ENCODE data around the gene MRPL1.

Gene MRPL1

DNA sequence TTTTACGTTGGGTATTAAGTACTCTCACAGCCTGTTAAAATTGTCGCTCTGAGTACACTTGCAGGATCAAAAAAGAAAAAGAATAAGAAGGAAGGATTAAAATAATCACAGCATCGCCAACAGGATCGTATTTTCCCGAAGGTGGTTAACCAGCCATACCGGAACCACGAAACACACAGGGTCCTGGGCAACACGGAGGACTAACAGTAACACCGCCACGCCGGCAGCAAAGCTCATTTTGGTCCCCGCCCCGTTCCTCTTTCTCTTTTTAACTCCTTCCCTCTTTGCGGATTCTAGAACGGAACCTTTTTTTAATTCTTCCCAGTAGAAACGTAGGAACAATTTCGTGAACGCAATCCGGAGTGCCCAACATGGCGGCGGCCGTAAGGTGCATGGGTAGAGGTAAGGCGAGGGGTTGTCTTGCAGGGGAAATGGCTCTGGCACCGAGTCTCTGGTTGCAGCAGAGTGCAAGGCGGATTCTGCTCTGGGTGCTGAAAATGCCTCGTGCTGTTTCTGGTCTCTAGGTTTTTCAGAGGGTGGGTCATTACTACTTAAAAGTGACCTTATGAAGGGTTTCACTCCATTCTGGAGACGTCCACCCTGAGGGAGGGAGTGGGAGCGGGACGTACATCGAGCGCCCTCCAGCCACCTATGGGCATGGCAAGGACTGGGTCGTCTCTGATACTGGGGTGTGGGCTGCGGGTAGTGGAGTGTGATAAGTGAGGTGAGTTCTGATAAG, at the start of gene MRPL1:
Gene MRPL1 (plus strand): TSS at position 353 of the 739 bp plus-strand sequence. CDS start 19 bp downstream, at position 372.
- peak; percentile 94 for DNase-seq

GRCh38 chr4:77815636-77816035, 47.0 kb upstream of the MRPL1 start:
- DNase-seq = no peak

DNA sequence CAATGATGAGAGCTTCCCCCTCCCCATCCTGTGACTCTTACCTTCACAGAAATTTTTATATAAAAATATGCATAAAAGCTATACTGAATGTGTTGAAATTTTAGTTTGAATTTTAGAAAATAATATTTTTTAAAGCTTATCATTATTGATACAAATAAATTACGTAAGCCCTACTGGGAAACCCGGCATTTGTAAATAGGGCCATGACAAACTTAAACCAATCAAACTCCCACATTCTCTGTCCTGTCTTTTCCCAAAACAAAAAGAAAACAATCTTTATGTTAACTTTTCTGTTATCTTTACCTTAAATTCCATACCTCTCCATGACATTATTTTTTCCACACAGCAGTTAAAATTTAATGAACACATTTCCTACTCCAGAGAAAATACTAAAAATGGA, 46.1 kb upstream of the MRPL1 start:
- DNase-seq = no peak

GRCh38 chr4:77817304-77818072, 45.1 kb upstream of the MRPL1 start:
- no peak for DNase-seq

DNA sequence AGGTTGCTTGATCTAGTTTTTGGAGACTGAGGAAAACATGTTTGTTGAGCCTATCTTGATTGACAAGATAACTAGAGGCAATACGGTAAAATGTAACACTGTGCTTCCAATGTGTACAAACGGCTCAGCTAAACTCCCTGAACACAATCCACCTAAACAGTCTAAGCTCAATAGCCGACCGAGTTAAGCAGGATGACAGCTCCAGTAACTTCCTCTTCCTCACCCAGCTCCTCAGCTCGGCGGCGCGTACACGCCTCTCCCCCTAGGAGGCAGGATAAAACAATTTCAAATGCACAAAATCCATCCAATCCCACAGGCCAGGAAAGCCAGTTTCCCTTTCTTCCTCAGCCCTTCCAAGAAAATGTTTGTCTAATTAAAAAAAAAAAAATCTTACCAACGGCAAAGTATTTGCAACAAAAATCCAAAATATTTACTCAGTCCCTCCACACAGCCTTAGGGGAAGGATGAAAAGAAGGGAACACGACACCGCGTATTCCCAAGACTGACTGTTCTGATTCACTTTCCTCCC, 44.5 kb upstream of the MRPL1 start:
- DNase-seq = peak; percentile 25

DNA sequence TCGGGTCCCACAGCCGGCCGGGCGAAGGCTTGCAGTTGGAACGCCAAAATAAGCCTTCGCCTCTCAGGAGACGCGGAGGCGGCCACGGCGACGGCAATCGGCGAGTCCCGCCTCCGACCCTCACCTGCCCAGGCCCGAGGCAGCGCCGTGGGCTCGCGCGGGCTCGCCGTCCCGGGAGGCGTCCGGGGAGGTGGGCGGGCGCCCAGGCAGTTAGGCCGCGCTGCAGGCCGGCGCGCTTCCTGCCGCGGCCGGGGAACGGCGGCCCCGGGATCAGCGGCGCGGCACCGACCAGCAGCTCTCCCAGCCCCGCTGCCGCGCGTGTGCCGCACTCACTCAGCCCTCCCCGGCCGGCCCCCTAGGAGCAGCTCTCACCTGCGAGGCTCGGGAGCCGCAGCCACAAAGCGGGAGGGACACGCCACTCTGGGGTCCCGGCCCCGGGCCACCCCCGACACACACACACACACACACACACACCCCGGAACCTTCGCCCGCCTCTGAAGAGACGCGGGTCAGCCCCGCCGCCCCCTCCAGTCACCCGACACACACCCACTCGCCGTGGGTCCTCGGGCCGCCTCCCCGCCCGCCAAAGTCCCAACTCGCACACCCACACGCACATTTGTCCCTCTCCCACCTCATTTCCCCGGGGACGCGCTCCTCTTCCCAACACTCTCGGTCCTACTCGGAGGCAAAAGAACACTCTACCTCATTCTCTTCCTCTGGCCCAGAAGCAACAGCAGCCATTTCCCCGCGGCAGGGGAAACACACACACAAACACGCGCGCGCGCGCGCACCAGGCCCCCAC, 43.8 kb upstream of the MRPL1 start, which contains the start of gene CNOT6L:
Gene CNOT6L (minus strand): TSS at position 767 of the 802 bp plus-strand sequence. CDS start 60 bp downstream, at position 707.
- DNase-seq = no peak

- no peak for DNase-seq
Measured at GRCh38 chr4:77819404-77819842, 43.2 kb upstream of the MRPL1 start.

DNA sequence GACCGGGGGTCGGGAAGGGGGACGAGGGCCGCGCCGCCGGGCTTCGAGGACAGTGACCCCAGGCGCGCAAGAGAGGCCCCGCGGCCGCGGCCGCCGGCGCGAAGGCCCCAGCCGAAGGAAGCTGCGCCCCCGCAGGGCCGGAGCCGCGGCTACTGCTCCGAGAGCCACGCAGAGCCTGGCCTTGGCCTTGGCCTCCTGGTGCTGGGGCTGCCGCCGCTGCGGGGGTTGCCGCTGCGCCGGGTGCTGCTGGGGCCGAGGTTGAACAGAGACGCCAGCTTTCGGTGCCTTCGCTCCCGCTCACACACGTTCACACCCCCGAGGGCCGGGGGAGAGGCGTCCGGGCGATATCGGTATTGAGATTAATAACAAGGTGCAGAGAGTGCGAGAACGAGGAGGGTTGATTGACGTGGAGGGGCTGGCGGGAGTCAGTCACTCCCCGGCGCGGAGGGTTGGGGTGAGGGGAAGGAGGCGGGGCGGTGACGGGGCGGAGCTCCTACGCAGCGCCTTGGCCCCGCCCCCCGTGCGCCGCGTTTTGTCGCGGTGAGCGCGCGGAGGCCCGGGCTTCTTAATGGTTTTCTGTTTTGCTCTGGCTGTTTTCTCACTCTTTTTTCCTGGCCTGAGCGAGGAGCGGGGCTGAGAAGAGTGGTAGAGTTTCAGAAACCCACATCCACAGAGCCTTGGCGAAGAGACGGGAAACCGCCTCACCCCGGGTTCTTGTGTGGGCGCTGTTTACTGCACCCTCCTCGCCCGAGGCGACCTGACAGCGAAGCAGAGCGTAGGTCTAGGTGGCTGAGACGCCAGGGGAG, 42.6 kb upstream of the MRPL1 start:
- DNase-seq = peak; percentile 57

- no peak for DNase-seq
Measured at GRCh38 chr4:77820649-77821561, 41.7 kb upstream of the MRPL1 start.

DNA sequence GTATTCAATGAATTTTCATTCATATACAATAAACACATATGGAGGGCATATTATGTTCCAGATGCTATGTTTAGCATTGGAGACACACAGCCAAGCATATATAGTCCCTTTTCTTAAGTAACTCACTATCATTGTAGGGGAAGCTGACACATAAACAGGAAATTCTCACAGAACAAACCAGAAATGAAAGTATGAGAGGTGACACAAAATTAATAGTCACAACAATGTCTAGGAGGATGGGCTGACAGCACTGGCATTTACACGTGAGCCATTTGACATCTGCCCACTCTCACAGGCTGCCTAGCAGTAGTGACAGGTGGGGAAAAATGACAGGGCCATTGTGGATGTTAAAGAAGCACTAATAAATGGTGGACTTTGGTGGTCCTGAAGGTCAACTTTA, 40.9 kb upstream of the MRPL1 start:
- no peak for DNase-seq

DNA sequence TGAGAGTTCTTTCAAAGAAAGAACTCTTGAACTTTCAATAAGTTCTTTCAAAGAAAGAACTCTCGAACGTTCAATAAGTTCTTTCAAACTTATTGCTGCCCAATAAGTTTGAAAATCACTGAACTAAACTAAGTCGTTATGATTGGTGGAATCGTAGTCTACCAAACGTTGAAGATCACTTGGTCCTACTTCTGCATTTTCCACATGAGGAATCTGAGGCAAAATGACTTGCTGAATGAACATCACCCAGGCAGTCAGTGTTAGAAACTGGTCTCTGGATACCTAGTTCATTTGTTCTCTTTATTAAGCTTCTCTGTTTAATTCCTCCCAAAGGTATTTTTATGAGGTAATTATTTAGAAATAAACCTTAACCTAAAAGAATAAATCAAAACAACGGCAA, 36.4 kb upstream of the MRPL1 start:
- DNase-seq = no peak

DNA sequence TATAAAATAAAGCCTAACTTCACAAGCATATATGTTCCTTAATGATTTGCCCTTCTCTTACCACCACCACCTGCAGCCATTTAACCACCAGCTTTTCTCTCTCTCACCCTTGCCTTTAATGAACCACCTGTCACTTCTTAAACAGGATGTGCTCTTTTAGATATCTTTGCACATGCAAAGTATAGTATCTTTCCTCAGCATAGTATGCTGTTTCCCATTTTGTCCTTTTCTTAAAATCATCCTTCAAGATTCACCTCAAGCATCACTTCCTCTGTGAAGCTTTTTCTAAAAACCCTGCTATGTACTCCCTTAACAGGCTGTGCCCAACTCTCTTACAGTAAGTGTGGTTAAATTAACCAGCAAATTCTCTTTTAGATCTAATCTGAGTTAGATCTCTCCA, 35.3 kb upstream of the MRPL1 start:
- DNase-seq = no peak

DNA sequence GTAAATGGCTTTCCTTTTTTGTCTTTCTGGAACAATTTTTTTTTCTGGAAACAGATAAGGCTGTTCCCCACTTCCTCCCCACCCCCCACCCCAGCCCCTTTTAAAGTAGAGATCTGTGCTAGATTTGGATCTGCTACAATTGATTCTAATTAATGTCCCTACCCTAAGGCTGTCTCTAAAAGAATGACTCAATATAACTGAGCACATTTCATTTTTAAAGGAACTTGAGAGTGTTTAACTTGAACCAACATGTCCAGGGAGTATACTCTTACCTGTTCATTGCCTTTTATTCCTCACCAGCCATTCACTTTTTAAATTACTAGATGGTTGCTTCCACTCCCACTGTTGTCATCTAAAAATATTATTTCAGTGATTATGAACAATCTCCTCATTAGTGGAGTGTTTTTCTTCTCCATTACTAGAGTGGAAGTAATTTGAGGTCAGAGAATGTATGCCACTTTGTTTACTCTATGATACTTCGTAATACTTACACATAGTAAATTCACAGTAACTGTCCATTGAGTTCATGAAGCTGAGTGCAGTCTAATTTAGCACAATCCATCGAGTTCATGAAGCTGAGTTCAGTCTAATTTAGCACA, 29.4 kb upstream of the MRPL1 start:
- DNase-seq = no peak

- DNase-seq = no peak
Measured at GRCh38 chr4:77834403-77834802, 28.2 kb upstream of the MRPL1 start.

DNA sequence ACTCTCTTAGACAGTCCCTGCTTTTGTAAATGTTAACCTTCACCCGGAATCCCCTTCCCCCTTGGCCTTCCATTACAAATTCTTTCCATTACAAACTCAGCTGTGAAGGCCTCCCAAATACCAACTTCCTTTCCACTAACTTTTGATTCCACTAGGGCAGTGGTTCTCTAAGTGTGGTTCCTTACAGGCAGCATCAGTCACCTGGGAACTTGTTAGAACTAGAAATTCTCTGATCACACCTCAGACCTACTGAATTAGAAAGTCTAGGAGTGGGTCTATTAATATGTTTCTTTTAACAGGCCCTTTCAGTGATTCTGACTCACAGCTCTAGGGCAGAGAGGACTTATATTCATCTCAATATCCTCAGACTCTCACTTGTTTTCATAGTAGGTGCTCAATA, 19.0 kb upstream of the MRPL1 start:
- no peak for DNase-seq

DNA sequence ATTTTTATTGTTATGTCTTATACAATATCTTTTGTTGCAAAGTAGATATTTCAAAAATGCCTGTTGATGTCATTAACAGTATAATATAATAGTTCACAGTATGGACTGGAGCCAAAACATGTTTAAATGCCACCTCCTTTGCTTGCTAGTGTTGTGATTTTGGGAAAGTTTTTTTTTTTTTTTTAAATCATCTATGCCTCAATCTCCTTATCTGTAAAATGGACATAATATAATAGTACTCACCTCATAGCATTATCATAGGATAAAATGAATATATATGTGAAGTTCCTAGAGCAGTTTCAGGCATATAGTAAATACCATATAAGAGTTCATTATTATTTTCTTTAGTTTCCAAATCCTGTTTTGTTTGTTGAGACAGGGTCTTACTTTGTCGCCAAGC, 18.3 kb upstream of the MRPL1 start:
- no peak for DNase-seq

DNA sequence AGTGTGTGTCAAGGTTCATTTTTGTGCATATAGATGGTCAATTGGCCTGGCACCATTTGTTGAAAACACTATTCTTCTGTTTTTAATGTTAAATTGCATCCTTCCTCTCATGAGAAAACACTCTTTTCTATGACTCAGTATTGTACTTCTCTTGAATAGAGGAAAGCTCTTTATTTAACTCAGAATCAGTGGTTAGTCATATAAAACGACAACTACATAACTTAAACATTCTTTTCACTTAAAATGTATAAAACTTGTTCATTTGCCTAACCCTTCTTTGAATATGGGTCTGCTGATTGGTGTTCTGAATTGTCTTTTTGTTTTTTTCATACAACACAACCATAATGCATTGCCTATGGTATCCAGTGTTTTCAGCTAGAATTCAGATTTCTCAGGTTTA, 17.2 kb upstream of the MRPL1 start:
- DNase-seq = no peak

DNA sequence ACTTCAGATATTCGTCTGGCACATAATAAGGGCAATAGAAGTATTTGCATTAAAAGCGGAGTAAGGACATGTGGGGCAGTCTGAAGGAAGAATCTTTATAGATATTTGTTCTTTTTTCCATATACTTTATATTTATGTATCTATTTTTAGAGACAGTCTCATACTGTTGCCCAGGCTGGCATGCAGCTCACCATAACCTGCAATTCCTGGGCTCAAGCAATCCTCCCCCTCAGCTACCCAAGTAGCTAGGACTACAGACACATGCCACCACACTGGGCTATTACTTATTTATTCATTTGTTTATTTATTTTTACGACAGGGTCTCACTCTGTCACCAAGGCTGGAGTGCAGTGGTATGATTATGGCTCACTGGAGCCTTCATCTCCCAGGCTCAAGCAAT, 16.7 kb upstream of the MRPL1 start:
- no peak for DNase-seq

DNA sequence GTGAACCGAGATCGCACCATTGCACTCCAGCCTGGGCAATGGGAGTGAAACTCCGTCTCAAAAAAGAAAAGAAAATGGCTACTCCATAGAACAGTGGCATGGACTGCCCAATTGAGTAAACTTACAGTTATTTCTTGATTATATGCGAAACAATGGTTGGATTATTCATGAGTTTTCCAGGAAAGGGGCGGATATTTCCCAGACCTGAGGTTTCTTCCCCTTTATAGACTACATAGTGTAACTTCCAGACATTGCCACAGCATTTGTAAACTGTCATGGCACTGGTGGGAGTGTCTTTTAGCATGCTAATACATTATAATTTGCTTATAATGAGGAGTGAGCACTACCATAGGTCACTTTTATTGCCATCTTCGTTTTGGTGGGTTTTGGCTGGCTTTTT, 14.1 kb upstream of the MRPL1 start:
- DNase-seq = no peak

DNA sequence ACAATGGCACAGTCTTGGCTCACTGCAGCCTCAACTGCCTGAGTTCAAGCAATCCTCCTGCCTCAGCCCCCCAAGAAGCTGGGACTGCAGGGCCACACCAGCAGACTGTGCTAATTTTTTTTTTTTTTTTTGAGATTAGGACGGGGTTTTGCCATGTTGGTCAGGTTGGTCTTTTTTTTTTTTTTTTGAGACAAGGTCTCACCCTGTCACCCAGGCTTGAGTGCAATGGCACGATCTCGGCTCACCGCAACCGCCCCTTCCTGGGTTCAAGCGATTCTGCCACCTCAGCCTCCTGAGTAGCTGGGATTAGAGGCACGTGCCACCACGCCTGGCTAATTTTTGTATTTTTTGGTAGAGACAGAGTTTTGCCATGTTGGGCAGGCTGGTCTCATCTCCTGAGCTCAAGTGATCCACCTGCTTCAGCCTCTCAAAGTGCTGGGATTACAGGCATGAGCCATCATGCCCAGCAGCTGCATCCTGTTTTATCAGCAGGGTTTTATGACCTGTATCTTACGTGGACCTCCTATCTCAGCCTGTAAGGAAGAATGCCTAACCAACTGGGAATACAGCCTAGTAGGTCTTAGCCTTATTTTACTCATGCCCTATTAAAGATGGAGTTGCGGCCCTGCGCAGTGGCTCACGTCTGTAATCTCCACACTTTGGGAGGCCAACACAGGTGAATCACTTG, 13.2 kb upstream of the MRPL1 start:
- no peak for DNase-seq

Data from NCI-H1694 (cell line).